K562 (cell line): ENCODE data around the gene ETV3L. TPM values are rescaled to one million over a fixed set of nuclear protein-coding genes. Genes with fewer than 3 reads are reported as not detected.

ENCODE experiments used
- ATAC-seq: fragments of 200-7000 bp; cut with Tn5 transposase; 3 replicates; pipeline ENCODE4 v1.9.1; 2020; ENCODE audit warnings: moderate library complexity
- BruUV-seq: library from RNA; stranded (reverse); fragments of 400-500 nt; replicated peaks from 2 replicates; lab custom pipeline; 2021; lab: Mats Ljungman, UMichigan
- CTCF ChIA-PET: fragments of 300-600 bp; formaldehyde crosslinking; extraction: SDS; loops from one replicate; lab custom pipeline; 2021; ENCODE audit warnings: low intra/inter-chr PET ratio; lab: Yijun Ruan, JAX
- POLR2A ChIA-PET: fragments of 300-600, 350-650 bp; sonication (Branson Sonifier 250); formaldehyde crosslinking; extraction: SDS; loops from one replicate; lab custom pipeline; 2021; ENCODE audit warnings: antibody characterized with exemption, inconsistent platforms; lab: Yijun Ruan, JAX
- DNase-seq, 4 experiments: peaks; one replicate each; pipeline versions ENCODE4 v3.0.0 to v3.0.0-alpha.2; 2011 to 2018; ENCODE audit warnings: low spot score in 3 of 4, mixed read lengths in 3 of 4; ENCODE audit errors: extremely low read depth in 1 of 4
- FAIRE-seq: peaks from 2 replicates; lab custom pipeline; 2011; peaks lifted over from hg19 to GRCh38; lab: Jason Lieb, UNC
- H2AFZ ChIP-seq: 2 replicates; pipeline ENCODE4 v1.6.0; 2011; ENCODE audit warnings: low read depth, low read length, control low read depth, inconsistent platforms
- H3K27ac ChIP-seq: fragments of 200-600 bp; 3 replicates; pipeline ENCODE4 v1.8.0; 2011; ENCODE audit warnings: low read depth, mild to moderate bottlenecking, control low read depth, inconsistent platforms, low read length, moderate library complexity, mixed read lengths; ENCODE audit errors: extremely low read depth
- H3K27me3 ChIP-seq, 2 experiments: fragments of 300-600 bp in 1 of 2; 2 replicates in 1 of 2; 3 replicates in 1 of 2; pipeline versions ENCODE4 v1.6.0 to v1.8.0; 2011; ENCODE audit warnings: inconsistent platforms in 2 of 2, low read length in 2 of 2, mild to moderate bottlenecking in 1 of 2, mixed read lengths in 1 of 2, moderate library complexity in 1 of 2; ENCODE audit not compliant: control insufficient read depth in 2 of 2, insufficient read depth in 2 of 2
- H3K36me3 ChIP-seq: fragments of 300-600 bp; 3 replicates; pipeline ENCODE4 v1.8.0; 2011; ENCODE audit warnings: mild to moderate bottlenecking, low read length, inconsistent platforms; ENCODE audit not compliant: control insufficient read depth, insufficient read depth
- H3K4me1 ChIP-seq, 2 experiments: fragments of 200-600 bp in 1 of 2; replicated peaks in 1 of 2; 2 replicates in 1 of 2; 3 replicates in 1 of 2; pipeline versions ENCODE4 v1.5.1 to v1.8.0; 2011; ENCODE audit warnings: inconsistent platforms in 2 of 2, low read length in 2 of 2, mild to moderate bottlenecking in 1 of 2, mixed read lengths in 1 of 2, moderate library complexity in 1 of 2; ENCODE audit not compliant: control insufficient read depth in 2 of 2, insufficient read depth in 2 of 2
- H3K4me2 ChIP-seq: 2 replicates; pipeline ENCODE4 v1.6.1; 2011; ENCODE audit warnings: low read length, control low read depth, inconsistent platforms, mixed read lengths; ENCODE audit not compliant: insufficient read depth
- H3K4me3 ChIP-seq: fragments of 200-600 bp; sonication (generic), shearing (Covaris generic); 2 replicates; pipeline ENCODE4 v1.5.1; 2016; ENCODE audit warnings: control low read depth, inconsistent platforms
- H3K79me2 ChIP-seq: fragments of 200-600 bp; 3 replicates; pipeline ENCODE4 v1.8.0; 2011; ENCODE audit warnings: low read length, inconsistent platforms; ENCODE audit not compliant: control insufficient read depth, insufficient read depth
- H3K9ac ChIP-seq, 2 experiments: 2 replicates each; pipeline versions ENCODE4 v1.6.0 to v1.6.1; 2011; ENCODE audit warnings: low read depth in 2 of 2, low read length in 2 of 2, control low read depth in 1 of 2, inconsistent platforms in 1 of 2, mild to moderate bottlenecking in 1 of 2, mixed read lengths in 1 of 2; ENCODE audit not compliant: insufficient read depth in 1 of 2
- H3K9me1 ChIP-seq: one replicate; pipeline ENCODE4 v1.6.0; 2011; ENCODE audit warnings: inconsistent platforms, mild to moderate bottlenecking, low read length, moderate library complexity; ENCODE audit not compliant: control insufficient read depth, insufficient read depth
- H3K9me3 ChIP-seq: replicated peaks from 2 replicates; pipeline ENCODE4 v1.5.1; 2011; ENCODE audit warnings: low read depth, low read length, inconsistent platforms; ENCODE audit not compliant: control insufficient read depth, insufficient read depth
- H4K20me1 ChIP-seq: replicated peaks from 2 replicates; pipeline ENCODE4 v1.6.1; 2011; ENCODE audit warnings: low read length, inconsistent platforms, mixed read lengths; ENCODE audit not compliant: control insufficient read depth, insufficient read depth
- CREBBP ChIP-seq: IDR thresholded peaks from one replicate; pipeline ENCODE4 v1.6.1; 2012; ENCODE audit warnings: low read depth, mild to moderate bottlenecking, control low read depth, inconsistent platforms, low read length
- FOXJ2 ChIP-seq: fragments of 200-800 bp; sonication (Bioruptor generic); IDR thresholded peaks from 2 replicates; pipeline ENCODE4 v1.6.1; 2016; ENCODE audit warnings: missing genetic modification characterization, missing compliant biosample characterization
- KDM1A ChIP-seq, 2 experiments: fragments of 450-650 bp; IDR thresholded peaks; 2 replicates each; pipeline ENCODE4 v1.6.1; 2016; ENCODE audit warnings: mild to moderate bottlenecking in 2 of 2
- MCM3 ChIP-seq: fragments of 450-650 bp; IDR thresholded peaks from 2 replicates; pipeline ENCODE4 v1.6.1; 2016
- MXI1 ChIP-seq: IDR thresholded peaks from 2 replicates; pipeline ENCODE4 v1.6.1; 2011; ENCODE audit warnings: low read depth, mild to moderate bottlenecking, improper control_type of control experiment, low read length
- NBN ChIP-seq: fragments of 450-650 bp; IDR thresholded peaks from 2 replicates; pipeline ENCODE4 v1.6.1; 2016; ENCODE audit warnings: low read depth, mild to moderate bottlenecking
- NELFE ChIP-seq: IDR thresholded peaks from 2 replicates; pipeline ENCODE4 v1.6.1; 2011; ENCODE audit warnings: mild to moderate bottlenecking; ENCODE audit not compliant: insufficient read depth, insufficient read length
- NFXL1 ChIP-seq: fragments of 450-650 bp; formaldehyde crosslinking; IDR thresholded peaks from 2 replicates; pipeline ENCODE4 v1.4.0; 2021; ENCODE audit warnings: mild to moderate bottlenecking
- RBFOX2 ChIP-seq: fragments of 200-400 bp; formaldehyde crosslinking; IDR thresholded peaks from 2 replicates; pipeline ENCODE4 v1.6.1; 2017; ENCODE audit warnings: low read depth, mild to moderate bottlenecking, low read length, moderate library complexity
- SNIP1 ChIP-seq: fragments of 450-650 bp; IDR thresholded peaks from 2 replicates; pipeline ENCODE4 v1.7.1; 2017; ENCODE audit warnings: low read depth, mild to moderate bottlenecking
- ZNF12 ChIP-seq: sonication (generic); formaldehyde crosslinking; IDR thresholded peaks from 2 replicates; pipeline ENCODE4 v1.4.0; 2020; ENCODE audit warnings: mild to moderate bottlenecking, missing genetic modification reagents
- ZNF316 ChIP-seq: fragments of 450-650 bp; IDR thresholded peaks from 2 replicates; pipeline ENCODE4 v1.6.1; 2016
- WGBS: fragments of 100-300 bp; shearing (Covaris generic); methylation state at CpG from one replicate; pipeline ENCODE4 v1.1.6; 2016; ENCODE audit warnings: low coverage, mixed read lengths; ENCODE audit not compliant: insufficient coverage; ENCODE audit errors: missing lambda C conversion rate; 5-methylcytosine and 5-hydroxymethylcytosine counted together
- in situ Hi-C: fragments of 300-500 bp; cut with MboI; formaldehyde crosslinking; loops from 4 replicates; pipeline ENCODE4 v1.15.0; 2018; ENCODE audit warnings: inconsistent platforms, mixed read lengths
- intact Hi-C: fragments of 100-400 bp; cut with micrococcal nuclease; formaldehyde crosslinking; loops from 2 replicates; pipeline ENCODE4 v1.14.2; 2022
- polyA plus RNA-seq, 8 experiments: library from polyadenylated mRNA; depleted of rRNA in 4 of 8; stranded (reverse) in 5 of 8; unstranded in 3 of 8; fragments of >200 nt; fragmentation: Nextera tagmentation in 2 of 8; fragmentation: Illumina TruSeq in 1 of 8; extraction: Ambion mirVana in 2 of 8; extraction: Trizol in 1 of 8; gene quantifications; 2 replicates each; pipeline versions ENCODE4 v1.2.1 to v1.2.3, GENCODE V29; 2011 to 2014; ENCODE audit warnings: inconsistent platforms in 1 of 8, missing spikeins in 1 of 8
- total RNA-seq, 7 experiments: library from RNA; depleted of rRNA in 6 of 7; stranded (reverse); fragments of >200 nt in 6 of 7; fragmentation: Illumina TruSeq in 2 of 7; extraction: Trizol in 2 of 7; gene quantifications; 2 replicates each; pipeline versions ENCODE4 v1.2.1 to v1.2.3, GENCODE V29; 2011 to 2021; ENCODE audit warnings: low replicate concordance in 1 of 7
- TF ChIP-seq, protein P1 (sequence below): sonication (generic); formaldehyde crosslinking; IDR thresholded peaks from 2 replicates; pipeline ENCODE4 v1.8.0; 2022; ENCODE audit warnings: mild to moderate bottlenecking, missing genetic modification reagents
- TF ChIP-seq, protein P2 (sequence below): fragments of 250-450 bp; sonication (Bioruptor Pico); IDR thresholded peaks from 2 replicates; pipeline ENCODE4 v1.4.0; 2020; ENCODE audit warnings: borderline replicate concordance

Gene ETV3L
- total and polyA plus RNA-seq, 9 of the 15 experiments (the other 6 are each of a cell fraction or from before 2014, with no cell fraction given): not detected

DNA sequence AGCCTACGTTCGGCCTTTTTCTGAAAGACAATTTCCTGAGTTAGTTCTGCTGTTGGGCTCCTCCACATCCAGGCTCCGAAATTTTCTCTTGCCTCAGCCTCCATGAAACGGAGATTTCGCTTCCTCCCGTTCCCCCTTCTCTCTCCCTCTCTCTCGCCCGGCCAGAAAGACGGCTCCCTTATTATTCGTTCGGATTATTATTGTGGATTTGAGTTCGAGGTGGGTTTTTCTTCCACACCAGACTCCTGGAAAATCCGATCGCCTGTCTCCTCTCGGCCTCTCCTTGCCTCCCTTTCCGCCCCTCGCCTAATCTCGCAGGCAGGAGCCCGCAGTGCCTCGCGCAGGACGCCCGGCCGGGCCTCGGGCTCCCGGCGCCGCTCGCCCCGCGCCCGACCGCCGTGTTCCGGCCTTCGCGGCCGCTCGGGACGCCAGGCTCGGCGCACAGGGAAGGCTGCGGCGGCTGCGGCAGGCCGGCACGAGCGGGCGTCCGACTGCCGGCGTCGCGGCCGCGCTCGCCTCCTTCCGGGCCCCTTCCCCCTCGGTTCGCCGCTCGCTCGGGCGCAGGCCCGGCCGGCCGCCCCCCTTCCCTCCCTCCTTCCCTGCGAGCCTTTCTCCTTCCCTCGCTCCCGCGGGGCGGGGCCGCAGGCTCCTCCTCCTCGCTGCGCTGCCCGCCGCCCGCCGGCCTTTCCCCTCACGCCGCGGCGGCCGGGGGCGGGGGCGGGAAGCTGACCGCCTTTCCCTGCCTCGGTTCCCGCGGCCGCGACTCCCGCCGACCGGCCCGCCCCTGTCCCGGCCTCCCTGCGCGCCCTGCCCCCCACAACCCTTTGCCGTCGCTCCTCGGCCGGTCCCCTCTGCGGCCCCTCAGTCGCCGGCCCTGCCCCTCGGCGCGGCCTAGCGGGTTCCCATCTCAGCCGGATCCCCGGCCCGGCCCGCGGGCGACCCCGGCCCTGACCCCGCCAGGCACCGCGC, 54.1 kb downstream of the ETV3L start, which contains the start of gene ARHGEF11 (continued):
- no peak for TF ChIP-seq ZNF316
- TF ChIP-seq MXI1: no peak
- TF ChIP-seq NELFE: no peak
- TF ChIP-seq ZNF12 (CRISPR knock-in tag): no peak
- TF ChIP-seq CREBBP: no peak
- TF ChIP-seq, all 486 proteins: peak for 75

DNA sequence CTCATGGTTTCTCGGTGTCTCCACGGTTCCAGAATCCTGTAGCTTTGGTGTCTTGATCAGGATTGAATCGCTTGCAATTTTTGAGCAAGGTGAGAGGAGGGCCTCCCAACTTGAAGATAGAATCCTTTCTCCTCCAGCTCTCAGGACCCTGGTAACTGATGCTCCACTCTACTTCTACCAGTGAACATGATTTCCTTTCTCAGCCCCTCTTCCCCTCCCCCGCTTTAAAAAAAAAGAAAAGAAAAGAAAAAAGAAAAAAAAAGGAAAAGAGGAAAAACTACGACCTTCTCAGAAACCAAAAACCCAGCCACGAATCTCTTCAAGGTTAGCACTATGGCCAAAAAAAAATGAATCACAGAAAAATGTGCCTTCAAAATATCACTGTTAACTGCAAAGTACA, 55.3 kb downstream of the ETV3L start:
- Histone ChIP-seq H3K27ac (no peak overlapping the region), H3K9ac (peak overlapping the region; percentile 54 to 68; a peak in 2 of 4 replicates), H3K4me3 (peak overlapping the region; percentile 4; the same call in 1 of the 2 replicates), H3K9me3 (no peaks in the 10 kb centered on the region), H3K4me2 (peak overlapping the region; percentile 39), H4K20me1 (0 out of 2 replicates have a peak, but pooled peaks cover 4% of the 10 kb centered on the region), H3K27me3 (no peaks in the 10 kb centered on the region), H3K36me3 (no peaks in the 10 kb centered on the region; the same call in 2 of the 3 replicates), H3K4me1 (peaks cover 24 to 37% of the 10 kb centered on the region in 2 experiments), H3K79me2 (peaks cover 49% of the 10 kb centered on the region), H2AFZ (no peak overlapping the region), H3K9me1 (no peaks in the 10 kb centered on the region)
- BruUV-seq: TSS peak; percentile 52
- FAIRE-seq (no peak), ATAC-seq (no peak), DNase-seq (no peak)
- ChIA-PET CTCF (no interaction called here), POLR2A (interaction anchor here (0.8 to 1.6 kb wide), 8 partner anchors 10 to 236 kb away, joined by 3 to 6 read pairs (median 4); no protein-coding TSS in a partner anchor)
- 33% methylated on average over 4 of the region's 6 CpGs for WGBS
- intact Hi-C loops (loop anchor here (2.0 kb wide), 1 partner anchor 48 kb away; no protein-coding TSS in a partner anchor), in situ Hi-C loops (no loop called here)
- no peak for TF ChIP-seq FOXJ2 (tag)
- TF ChIP-seq NBN: no peak
- TF ChIP-seq SNIP1: no peak
- TF ChIP-seq, protein P1, sequence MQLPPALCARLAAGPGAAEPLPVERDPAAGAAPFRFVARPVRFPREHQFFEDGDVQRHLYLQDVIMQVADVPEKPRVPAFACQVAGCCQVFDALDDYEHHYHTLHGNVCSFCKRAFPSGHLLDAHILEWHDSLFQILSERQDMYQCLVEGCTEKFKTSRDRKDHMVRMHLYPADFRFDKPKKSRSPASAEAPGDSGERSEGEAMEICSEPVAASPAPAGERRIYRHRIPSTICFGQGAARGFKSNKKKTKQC (CRISPR knock-in tag): no peak
- peak in 1 of 2 experiments; percentile 40; a peak in 1 of 4 replicates for TF ChIP-seq KDM1A (IDR thresholded peaks at IDR 0.05)
- no peak for TF ChIP-seq MCM3
- TF ChIP-seq, protein P2, sequence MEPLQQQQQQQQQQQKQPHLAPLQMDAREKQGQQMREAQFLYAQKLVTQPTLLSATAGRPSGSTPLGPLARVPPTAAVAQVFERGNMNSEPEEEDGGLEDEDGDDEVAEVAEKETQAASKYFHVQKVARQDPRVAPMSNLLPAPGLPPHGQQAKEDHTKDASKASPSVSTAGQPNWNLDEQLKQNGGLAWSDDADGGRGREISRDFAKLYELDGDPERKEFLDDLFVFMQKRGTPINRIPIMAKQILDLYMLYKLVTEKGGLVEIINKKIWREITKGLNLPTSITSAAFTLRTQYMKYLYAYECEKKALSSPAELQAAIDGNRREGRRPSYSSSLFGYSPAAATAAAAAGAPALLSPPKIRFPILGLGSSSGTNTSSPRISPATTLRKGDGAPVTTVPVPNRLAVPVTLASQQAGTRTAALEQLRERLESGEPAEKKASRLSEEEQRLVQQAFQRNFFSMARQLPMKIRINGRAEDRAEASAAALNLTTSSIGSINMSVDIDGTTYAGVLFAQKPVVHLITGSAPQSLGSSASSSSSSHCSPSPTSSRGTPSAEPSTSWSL (CRISPR knock-in tag): no peak
- no peak for TF ChIP-seq NFXL1 (CRISPR knock-in tag)
- no peak for TF ChIP-seq RBFOX2
